HL-60 (cell line): ENCODE data around the gene PITX2.

ENCODE experiments used
- CTCF ChIP-seq: IDR thresholded peaks from one replicate; pipeline ENCODE4 v1.5.1; 2011; ENCODE audit warnings: low read length, control low read depth, inconsistent platforms; ENCODE audit not compliant: insufficient read depth
- GABPA ChIP-seq: IDR thresholded peaks from 2 replicates; pipeline ENCODE4 v1.6.1; 2012; ENCODE audit warnings: low read depth
- POLR2AphosphoS5 ChIP-seq: IDR thresholded peaks from 2 replicates; pipeline ENCODE4 v1.6.1; 2012; ENCODE audit warnings: low read depth
- SPI1 ChIP-seq: IDR thresholded peaks from 2 replicates; pipeline ENCODE4 v1.6.1; 2012; ENCODE audit warnings: low read depth, mild to moderate bottlenecking, borderline replicate concordance
- TF ChIP-seq, protein P1 (sequence below): IDR thresholded peaks from 2 replicates; pipeline ENCODE4 v1.6.1; 2012; ENCODE audit warnings: low read depth; ENCODE audit not compliant: insufficient replicate concordance

GRCh38 chr4:110617646-110618580, 5.0 kb downstream of the PITX2 start:
- TF ChIP-seq CTCF, result no peak
- no peak for TF ChIP-seq POLR2AphosphoS5
- TF ChIP-seq, protein P1, sequence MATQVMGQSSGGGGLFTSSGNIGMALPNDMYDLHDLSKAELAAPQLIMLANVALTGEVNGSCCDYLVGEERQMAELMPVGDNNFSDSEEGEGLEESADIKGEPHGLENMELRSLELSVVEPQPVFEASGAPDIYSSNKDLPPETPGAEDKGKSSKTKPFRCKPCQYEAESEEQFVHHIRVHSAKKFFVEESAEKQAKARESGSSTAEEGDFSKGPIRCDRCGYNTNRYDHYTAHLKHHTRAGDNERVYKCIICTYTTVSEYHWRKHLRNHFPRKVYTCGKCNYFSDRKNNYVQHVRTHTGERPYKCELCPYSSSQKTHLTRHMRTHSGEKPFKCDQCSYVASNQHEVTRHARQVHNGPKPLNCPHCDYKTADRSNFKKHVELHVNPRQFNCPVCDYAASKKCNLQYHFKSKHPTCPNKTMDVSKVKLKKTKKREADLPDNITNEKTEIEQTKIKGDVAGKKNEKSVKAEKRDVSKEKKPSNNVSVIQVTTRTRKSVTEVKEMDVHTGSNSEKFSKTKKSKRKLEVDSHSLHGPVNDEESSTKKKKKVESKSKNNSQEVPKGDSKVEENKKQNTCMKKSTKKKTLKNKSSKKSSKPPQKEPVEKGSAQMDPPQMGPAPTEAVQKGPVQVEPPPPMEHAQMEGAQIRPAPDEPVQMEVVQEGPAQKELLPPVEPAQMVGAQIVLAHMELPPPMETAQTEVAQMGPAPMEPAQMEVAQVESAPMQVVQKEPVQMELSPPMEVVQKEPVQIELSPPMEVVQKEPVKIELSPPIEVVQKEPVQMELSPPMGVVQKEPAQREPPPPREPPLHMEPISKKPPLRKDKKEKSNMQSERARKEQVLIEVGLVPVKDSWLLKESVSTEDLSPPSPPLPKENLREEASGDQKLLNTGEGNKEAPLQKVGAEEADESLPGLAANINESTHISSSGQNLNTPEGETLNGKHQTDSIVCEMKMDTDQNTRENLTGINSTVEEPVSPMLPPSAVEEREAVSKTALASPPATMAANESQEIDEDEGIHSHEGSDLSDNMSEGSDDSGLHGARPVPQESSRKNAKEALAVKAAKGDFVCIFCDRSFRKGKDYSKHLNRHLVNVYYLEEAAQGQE, result no peak
- no peak for TF ChIP-seq SPI1
- TF ChIP-seq GABPA, result no peak
